ENCODE results near the gene PCDHGB3.
A peak's percentile ranks its signal among the peaks of the same experiment; 100 is the strongest.
"Not testable (repeated sequence)": the region's sequence is repeated elsewhere in the genome, so short reads cannot be mapped to it uniquely, and the experiment has no call there.

The PCDHGB3 gene

GRCh38 chr5:141389153-141390042 is 19.4 kb downstream of the PCDHGB3 start:
- FAIRE-seq = no peak

GRCh38 chr5:141392429-141393198 is 22.6 kb downstream of the PCDHGB3 start, which contains the start of gene PCDHGA8:
Gene PCDHGA8 (plus strand): TSS chr5:141392633. CDS start chr5:141392814, 181 bp downstream.
- no peak for DNase-seq (ENCODE audit: insufficient read length, low spot score)
- FAIRE-seq = no peak

More at GRCh38 chr5:141389153-141390042, 19.4 kb downstream of the PCDHGB3 start:
- no peak for DNase-seq (ENCODE audit: insufficient read length, low spot score)

GRCh38 chr5:141393267-141393666 is 23.2 kb downstream of the PCDHGB3 start:
- FAIRE-seq (no peak), DNase-seq (ENCODE audit: insufficient read length, low spot score) (no peak)

- not testable (repeated sequence) for DNase-seq (ENCODE audit: insufficient read length, low spot score); FAIRE-seq
Observed at GRCh38 chr5:141394401-141395187, 24.6 kb downstream of the PCDHGB3 start.

- not testable (repeated sequence) for DNase-seq (ENCODE audit: insufficient read length, low spot score)
- FAIRE-seq = peak; percentile 76
Observed at GRCh38 chr5:141397756-141398551, 27.9 kb downstream of the PCDHGB3 start, which contains the start of gene PCDHGB5. Gene PCDHGB5 (plus strand): TSS chr5:141397947. CDS start chr5:141398128, 181 bp downstream.

- DNase-seq (ENCODE audit: insufficient read length, low spot score) (no peak), FAIRE-seq (no peak)
Observed at GRCh38 chr5:141398608-141399007, 28.6 kb downstream of the PCDHGB3 start.

- DNase-seq (ENCODE audit: insufficient read length, low spot score) = no peak
- FAIRE-seq = no peak
Observed at GRCh38 chr5:141399555-141400258, 29.7 kb downstream of the PCDHGB3 start.

GRCh38 chr5:141402553-141403243 is 32.7 kb downstream of the PCDHGB3 start, which contains the start of gene PCDHGA9:
Gene PCDHGA9 (plus strand): TSS chr5:141402778. CDS start chr5:141402953, 175 bp downstream.
- no peak for FAIRE-seq
- DNase-seq (ENCODE audit: insufficient read length, low spot score) = no peak

- FAIRE-seq (no peak), DNase-seq (ENCODE audit: insufficient read length, low spot score) (no peak)
Observed at GRCh38 chr5:141403387-141403786, 33.3 kb downstream of the PCDHGB3 start.

GRCh38 chr5:141407790-141408505 is 37.9 kb downstream of the PCDHGB3 start, which contains the start of gene PCDHGB6:
Gene PCDHGB6 (plus strand): TSS chr5:141408021. CDS start chr5:141408203, 182 bp downstream.
- DNase-seq (ENCODE audit: insufficient read length, low spot score); FAIRE-seq: not testable (repeated sequence)

GRCh38 chr5:141409598-141410306 is 39.7 kb downstream of the PCDHGB3 start:
- FAIRE-seq = no peak
- no peak for DNase-seq (ENCODE audit: insufficient read length, low spot score)

GRCh38 chr5:141411575-141411974 is 41.5 kb downstream of the PCDHGB3 start:
- FAIRE-seq = no peak

GRCh38 chr5:141412854-141413539 is 43.0 kb downstream of the PCDHGB3 start, which contains the start of gene PCDHGA10:
Gene PCDHGA10 (plus strand): TSS chr5:141412987. CDS start chr5:141413176, 189 bp downstream.
- FAIRE-seq (no peak), DNase-seq (ENCODE audit: insufficient read length, low spot score) (peak; percentile 48)

More at GRCh38 chr5:141411575-141411974, 41.5 kb downstream of the PCDHGB3 start:
- no peak for DNase-seq (ENCODE audit: insufficient read length, low spot score)

- DNase-seq (ENCODE audit: insufficient read length, low spot score) = no peak
- no peak for FAIRE-seq
Observed at GRCh38 chr5:141413540-141414069, 43.6 kb downstream of the PCDHGB3 start.

- not testable (repeated sequence) for FAIRE-seq; DNase-seq (ENCODE audit: insufficient read length, low spot score)
Observed at GRCh38 chr5:141414548-141415274, 44.7 kb downstream of the PCDHGB3 start.
